ENCODE measurements around the gene ERVFRD-1. TPM values are rescaled to one million over a fixed set of nuclear protein-coding genes. Genes with fewer than 3 reads are reported as not detected.

The ERVFRD-1 gene
- polyA plus RNA-seq, 1 donor (not counting 4 experiments of a cell fraction or from before 2014, with no cell fraction given): not detected

DNA sequence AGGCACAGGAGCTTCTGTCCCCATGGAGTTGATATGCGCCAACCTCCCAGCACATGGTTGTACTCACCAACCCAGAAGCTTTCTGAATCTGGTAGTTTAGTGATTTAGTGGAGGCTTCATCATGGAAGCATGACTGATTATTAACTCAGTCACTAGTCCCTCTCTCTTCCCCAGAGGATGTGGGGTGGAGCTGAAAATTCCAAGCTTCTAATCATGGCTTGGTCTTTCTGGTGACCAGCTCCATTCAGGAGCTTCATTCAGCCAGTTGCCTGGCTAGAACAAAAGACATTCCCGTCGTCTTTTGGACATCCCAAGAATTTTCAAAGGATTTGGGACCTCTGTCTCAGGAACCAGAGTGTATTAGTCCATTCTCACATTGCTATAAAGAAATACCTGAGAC lies 31.2 kb downstream of the ERVFRD-1 start:
- no peak overlapping the region for H3K9ac ChIP-seq (ENCODE audit: control insufficient read depth, extremely low read depth, insufficient read depth, low read length)
- no peak for DNase-seq (ENCODE audit: low read depth, low spot score)
- dilution Hi-C loops (cut with MboI; ENCODE audit: extremely low pct_ligation_motif_present, low sequenced_read_pairs): no loop called here
- no peaks in the 10 kb centered on the region for H3K36me3 ChIP-seq (ENCODE audit: control insufficient read depth in 2 of 2, extremely low read depth in 1 of 2, insufficient read depth in 2 of 2, low read length in 2 of 2)
- H3K79me2 ChIP-seq (ENCODE audit: control insufficient read depth, insufficient read depth, low read length): no peaks in the 10 kb centered on the region
- FAIRE-seq: no peak
- H2AFZ ChIP-seq (ENCODE audit: control insufficient read depth, low read length): no peak overlapping the region
- H4K20me1 ChIP-seq (ENCODE audit: control insufficient read depth, extremely low read depth, insufficient read depth, low read length): no peaks in the 10 kb centered on the region
- no peaks in the 10 kb centered on the region for H3K9me3 ChIP-seq (ENCODE audit: control insufficient read depth, low read depth, low read length)
- H3K27ac ChIP-seq (ENCODE audit: control insufficient read depth, insufficient read depth, low read length): no peak overlapping the region
- H3K27me3 ChIP-seq (ENCODE audit: control insufficient read depth, extremely low read depth, insufficient read depth, low read length): no peaks in the 10 kb centered on the region
- peaks cover 21% of the 10 kb centered on the region for H3K4me1 ChIP-seq (ENCODE audit: control insufficient read depth, extremely low read depth, insufficient read depth, low read length)
- no peaks in the 10 kb centered on the region for H3K9me1 ChIP-seq (ENCODE audit: control insufficient read depth, extremely low read depth, insufficient read depth, low read length)
- no peak for TF ChIP-seq EZH2 (IDR thresholded peaks at IDR 0.05; ENCODE audit: low read length)
- TF ChIP-seq, protein P1, sequence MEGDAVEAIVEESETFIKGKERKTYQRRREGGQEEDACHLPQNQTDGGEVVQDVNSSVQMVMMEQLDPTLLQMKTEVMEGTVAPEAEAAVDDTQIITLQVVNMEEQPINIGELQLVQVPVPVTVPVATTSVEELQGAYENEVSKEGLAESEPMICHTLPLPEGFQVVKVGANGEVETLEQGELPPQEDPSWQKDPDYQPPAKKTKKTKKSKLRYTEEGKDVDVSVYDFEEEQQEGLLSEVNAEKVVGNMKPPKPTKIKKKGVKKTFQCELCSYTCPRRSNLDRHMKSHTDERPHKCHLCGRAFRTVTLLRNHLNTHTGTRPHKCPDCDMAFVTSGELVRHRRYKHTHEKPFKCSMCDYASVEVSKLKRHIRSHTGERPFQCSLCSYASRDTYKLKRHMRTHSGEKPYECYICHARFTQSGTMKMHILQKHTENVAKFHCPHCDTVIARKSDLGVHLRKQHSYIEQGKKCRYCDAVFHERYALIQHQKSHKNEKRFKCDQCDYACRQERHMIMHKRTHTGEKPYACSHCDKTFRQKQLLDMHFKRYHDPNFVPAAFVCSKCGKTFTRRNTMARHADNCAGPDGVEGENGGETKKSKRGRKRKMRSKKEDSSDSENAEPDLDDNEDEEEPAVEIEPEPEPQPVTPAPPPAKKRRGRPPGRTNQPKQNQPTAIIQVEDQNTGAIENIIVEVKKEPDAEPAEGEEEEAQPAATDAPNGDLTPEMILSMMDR (optimal IDR thresholded peaks at IDR 0.05 in 1 of 3, IDR thresholded peaks at IDR 0.05 in 1 of 3, conservative IDR thresholded peaks at IDR 0.05 in 1 of 3; ENCODE audit: extremely low read depth in 1 of 3, insufficient read depth in 2 of 3, low read length in 3 of 3): no peak
- no peak overlapping the region for H3K4me3 ChIP-seq (ENCODE audit: control insufficient read depth in 2 of 3, extremely low read depth in 1 of 3, insufficient read depth in 2 of 3, low read depth in 1 of 3, low read length in 3 of 3)
- H3K4me2 ChIP-seq (ENCODE audit: control insufficient read depth, extremely low read depth, insufficient read depth, low read depth, low read length): no peak overlapping the region

DNA sequence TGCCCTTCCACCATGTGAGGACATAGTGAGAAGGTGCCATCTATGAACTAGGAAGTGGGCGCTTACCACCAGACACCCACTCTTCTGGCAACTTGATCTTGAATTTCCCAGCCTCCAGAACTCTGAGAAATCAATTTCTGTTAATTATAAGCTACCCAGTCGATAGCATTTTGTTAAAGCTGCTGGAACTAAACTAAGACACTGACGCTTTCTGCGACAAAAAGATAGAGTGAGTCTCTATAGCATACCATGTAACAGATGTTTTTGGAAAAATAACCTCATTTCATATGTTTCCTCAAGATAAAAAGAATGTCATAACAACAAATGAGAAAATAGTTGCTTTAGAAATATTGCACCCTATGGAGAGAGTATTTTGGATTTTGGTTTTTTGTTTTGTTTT lies 33.3 kb downstream of the ERVFRD-1 start:
- TF ChIP-seq, protein P1 (optimal IDR thresholded peaks at IDR 0.05 in 1 of 3, IDR thresholded peaks at IDR 0.05 in 1 of 3, conservative IDR thresholded peaks at IDR 0.05 in 1 of 3; ENCODE audit: extremely low read depth in 1 of 3, insufficient read depth in 2 of 3, low read length in 3 of 3): no peak
- TF ChIP-seq EZH2 (IDR thresholded peaks at IDR 0.05; ENCODE audit: low read length): no peak
- H3K4me3 ChIP-seq (ENCODE audit: control insufficient read depth in 2 of 3, extremely low read depth in 1 of 3, insufficient read depth in 2 of 3, low read depth in 1 of 3, low read length in 3 of 3): no peak overlapping the region
- H3K4me1 ChIP-seq (ENCODE audit: control insufficient read depth, extremely low read depth, insufficient read depth, low read length): peaks cover 16% of the 10 kb centered on the region
- no peaks in the 10 kb centered on the region for H3K36me3 ChIP-seq (ENCODE audit: control insufficient read depth in 2 of 2, extremely low read depth in 1 of 2, insufficient read depth in 2 of 2, low read length in 2 of 2)
- no peak overlapping the region for H3K4me2 ChIP-seq (ENCODE audit: control insufficient read depth, extremely low read depth, insufficient read depth, low read depth, low read length)
- dilution Hi-C loops (cut with MboI; ENCODE audit: extremely low pct_ligation_motif_present, low sequenced_read_pairs): no loop called here
- H2AFZ ChIP-seq (ENCODE audit: control insufficient read depth, low read length): no peak overlapping the region
- no peak for DNase-seq (ENCODE audit: low read depth, low spot score)
- no peaks in the 10 kb centered on the region for H3K79me2 ChIP-seq (ENCODE audit: control insufficient read depth, insufficient read depth, low read length)
- no peaks in the 10 kb centered on the region for H4K20me1 ChIP-seq (ENCODE audit: control insufficient read depth, extremely low read depth, insufficient read depth, low read length)
- H3K9me1 ChIP-seq (ENCODE audit: control insufficient read depth, extremely low read depth, insufficient read depth, low read length): no peaks in the 10 kb centered on the region
- no peak overlapping the region for H3K27ac ChIP-seq (ENCODE audit: control insufficient read depth, insufficient read depth, low read length)
- no peaks in the 10 kb centered on the region for H3K27me3 ChIP-seq (ENCODE audit: control insufficient read depth, extremely low read depth, insufficient read depth, low read length)
- H3K9ac ChIP-seq (ENCODE audit: control insufficient read depth, extremely low read depth, insufficient read depth, low read length): no peak overlapping the region
- no peaks in the 10 kb centered on the region for H3K9me3 ChIP-seq (ENCODE audit: control insufficient read depth, low read depth, low read length)
- FAIRE-seq: no peak
